ENCODE results near the gene ZSCAN4.

ZSCAN4 gene

GRCh38 chr19:57668635-57669034, at the start of gene ZSCAN4:
Gene ZSCAN4, plus strand, starts transcription at chr19:57668935. Its CDS starts 7,211 bp downstream, at chr19:57676146.
- no peak for DNase-seq

- no peak for DNase-seq
These were observed 47.9 kb upstream of the ZSCAN4 start for GRCh38 chr19:57620673-57621348.

GRCh38 chr19:57623091-57623490, 45.6 kb upstream of the ZSCAN4 start:
- DNase-seq: no peak

- DNase-seq: peak; percentile 61 to 73 (median 70)
These were observed 35.5 kb upstream of the ZSCAN4 start, which contains the start of gene ZNF211 for GRCh38 chr19:57632987-57633831. Gene ZNF211, plus strand, starts transcription at chr19:57633168. Its CDS starts 179 bp downstream, at chr19:57633347.

GRCh38 chr19:57633832-57634131, 35.0 kb upstream of the ZSCAN4 start:
- no peak for DNase-seq

GRCh38 chr19:57637379-57637778, 31.4 kb upstream of the ZSCAN4 start:
- DNase-seq: no peak

GRCh38 chr19:57641715-57642234, 27.0 kb upstream of the ZSCAN4 start:
- no peak for DNase-seq

- no peak for DNase-seq
These were observed 26.2 kb upstream of the ZSCAN4 start for GRCh38 chr19:57642396-57643046.

GRCh38 chr19:57643734-57644133, 25.0 kb upstream of the ZSCAN4 start:
- no peak for DNase-seq

- no peak for DNase-seq
These were observed 20.3 kb upstream of the ZSCAN4 start for GRCh38 chr19:57648331-57649003.

GRCh38 chr19:57651654-57651996, 17.1 kb upstream of the ZSCAN4 start:
- DNase-seq: no peak

GRCh38 chr19:57653689-57654088, 15.0 kb upstream of the ZSCAN4 start:
- no peak for DNase-seq

GRCh38 chr19:57655443-57655842, 13.3 kb upstream of the ZSCAN4 start:
- DNase-seq: no peak

- no peak for DNase-seq
These were observed 12.4 kb upstream of the ZSCAN4 start for GRCh38 chr19:57656346-57656745.

GRCh38 chr19:57664269-57665127, 4.2 kb upstream of the ZSCAN4 start:
- DNase-seq: no peak

- DNase-seq: no peak
These were observed 3.4 kb upstream of the ZSCAN4 start for GRCh38 chr19:57665261-57665806.

- DNase-seq: no peak
These were observed 1.5 kb upstream of the ZSCAN4 start for GRCh38 chr19:57667228-57667627.

- no peak for DNase-seq
These were observed 2.6 kb downstream of the ZSCAN4 start for GRCh38 chr19:57671124-57671895.

- DNase-seq: no peak
These were observed 3.7 kb downstream of the ZSCAN4 start for GRCh38 chr19:57672466-57672865.

GRCh38 chr19:57675881-57676280, 7.1 kb downstream of the ZSCAN4 start:
- no peak for DNase-seq

GRCh38 chr19:57682226-57682766, 13.6 kb downstream of the ZSCAN4 start:
- no peak for DNase-seq
